DOHH2 (cell line): Measurements from ENCODE around the gene HMGXB3.

Experiments used
- H3F3A ChIP-seq: fragments of 200-600 bp; sonication (generic), shearing (Covaris generic); 2 replicates; pipeline ENCODE4 v1.6.0; 2016; ENCODE audit warnings: antibody characterized with exemption, mild to moderate bottlenecking; ENCODE audit not compliant: control insufficient read depth, insufficient read depth
- H3K27ac ChIP-seq: fragments of 200-600 bp; sonication (generic); 2 replicates; pipeline ENCODE4 v1.5.1; 2014; ENCODE audit warnings: low read depth, mild to moderate bottlenecking, low read length, moderate library complexity
- H3K27me3 ChIP-seq: fragments of 200-600 bp; sonication (generic); 2 replicates; pipeline ENCODE4 v1.6.1; 2014; ENCODE audit warnings: mild to moderate bottlenecking, low read length, mixed read lengths; ENCODE audit not compliant: control insufficient read depth
- H3K36me3 ChIP-seq: fragments of 200-600 bp; sonication (generic); 2 replicates; pipeline ENCODE4 v1.6.1; 2014; ENCODE audit warnings: mild to moderate bottlenecking, low read length, moderate library complexity, mixed read lengths; ENCODE audit not compliant: control insufficient read depth
- H3K4me1 ChIP-seq: fragments of 200-600 bp; sonication (generic); 2 replicates; pipeline ENCODE4 v1.6.1; 2014; ENCODE audit warnings: mild to moderate bottlenecking, low read length, mixed read lengths; ENCODE audit not compliant: control insufficient read depth
- H3K4me2 ChIP-seq: fragments of 200-600 bp; sonication (generic); 2 replicates; pipeline ENCODE4 v1.6.0; 2014; ENCODE audit warnings: mild to moderate bottlenecking, low read length, moderate library complexity
- H3K4me3 ChIP-seq: fragments of 200-600 bp; sonication (generic); 2 replicates; pipeline ENCODE4 v1.5.1; 2014; ENCODE audit warnings: mild to moderate bottlenecking, low read length, mixed read lengths
- H3K79me2 ChIP-seq: fragments of 200-600 bp; sonication (generic); 2 replicates; pipeline ENCODE4 v1.6.1; 2014; ENCODE audit warnings: mild to moderate bottlenecking, low read length, mixed read lengths; ENCODE audit not compliant: control insufficient read depth
- H3K9me2 ChIP-seq: fragments of 200-600 bp; sonication (generic); replicated peaks from 2 replicates; pipeline ENCODE4 v1.6.1; 2014; ENCODE audit warnings: mild to moderate bottlenecking, low read length, mixed read lengths; ENCODE audit not compliant: control insufficient read depth
- H3K9me3 ChIP-seq: fragments of 200-600 bp; sonication (generic); 2 replicates; pipeline ENCODE4 v1.6.1; 2014; ENCODE audit warnings: antibody characterized with exemption, low read length, mixed read lengths; ENCODE audit not compliant: control insufficient read depth, insufficient read depth
- H4K20me1 ChIP-seq: fragments of 200-600 bp; sonication (generic); 2 replicates; pipeline ENCODE4 v1.6.0; 2014; ENCODE audit warnings: low read depth, mild to moderate bottlenecking, antibody characterized with exemption, low read length, moderate library complexity; ENCODE audit not compliant: control insufficient read depth, insufficient read depth
- CTCF ChIP-seq: fragments of 200-600 bp; sonication (generic); IDR thresholded peaks from one replicate; pipeline ENCODE4 v1.5.1; 2014; ENCODE audit warnings: antibody characterized with exemption, mild to moderate bottlenecking, low read depth, low read length; ENCODE audit not compliant: poor library complexity, severe bottlenecking
- EZH2phosphoT487 ChIP-seq: fragments of 200-600 bp; sonication (generic); IDR thresholded peaks from 2 replicates; pipeline ENCODE4 v1.6.1; 2017; ENCODE audit warnings: borderline replicate concordance, mild to moderate bottlenecking, antibody characterized with exemption, low read length, moderate library complexity, mixed read lengths

The HMGXB3 gene

DNA sequence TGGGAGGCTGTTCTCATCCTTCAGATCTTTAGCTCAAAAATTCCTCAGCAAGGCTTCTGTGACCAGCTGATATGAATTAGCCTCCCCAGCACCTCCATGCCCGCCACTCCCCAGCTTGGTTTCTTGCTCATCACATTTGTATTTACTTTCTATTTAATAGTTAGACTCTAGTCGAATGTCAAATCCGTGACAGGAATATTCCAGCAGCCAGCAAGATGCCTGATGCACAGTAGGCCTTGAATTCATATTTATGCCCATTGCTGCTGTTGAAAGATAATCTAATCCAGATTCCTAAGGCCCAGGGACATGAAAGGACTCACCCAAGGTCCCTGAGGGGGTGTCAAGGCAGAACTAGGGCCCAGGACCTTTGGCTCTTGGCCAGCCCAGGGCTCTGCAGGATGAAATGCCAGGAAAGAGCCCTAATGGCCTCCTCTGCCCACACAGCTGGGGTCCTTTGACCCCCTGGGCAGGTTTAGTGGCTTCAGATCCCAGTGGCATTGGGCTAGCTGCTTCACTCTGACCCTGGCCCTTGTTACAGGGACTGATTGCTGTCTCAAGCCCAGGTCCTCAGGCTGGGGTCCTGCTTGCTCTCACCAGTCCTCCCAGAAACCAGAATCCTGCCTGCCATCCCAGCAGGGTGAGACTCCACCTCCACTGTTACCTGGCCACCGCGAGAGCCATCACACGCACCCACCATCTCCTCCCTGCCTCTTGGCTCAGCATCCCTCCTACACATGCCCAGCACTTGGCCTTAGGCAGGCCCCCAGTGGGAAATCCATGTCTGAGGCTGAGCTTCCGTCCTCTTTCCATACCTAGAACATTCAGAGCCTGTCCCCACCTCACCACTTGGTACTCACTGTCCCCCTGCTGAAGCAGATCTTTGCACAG is 78.5 kb downstream of the HMGXB3 start:
- Histone ChIP-seq H3K4me2 (no peak overlapping the region), H3K27ac (no peak overlapping the region), H3F3A (no peaks in the 10 kb centered on the region), H4K20me1 (peaks cover 3% of the 10 kb centered on the region; the same call in 1 of the 2 replicates), H3K9me2 (no peaks in the 10 kb centered on the region), H3K27me3 (peaks cover 20% of the 10 kb centered on the region), H3K4me3 (no peak overlapping the region), H3K4me1 (peaks cover 16% of the 10 kb centered on the region), H3K9me3 (no peaks in the 10 kb centered on the region), H3K36me3 (no peaks in the 10 kb centered on the region), H3K79me2 (no peaks in the 10 kb centered on the region)
- no peak for TF ChIP-seq EZH2phosphoT487
- TF ChIP-seq CTCF: no peak

GRCh38 chr5:150079909-150080461 is 79.4 kb downstream of the HMGXB3 start:
- Histone ChIP-seq H3K79me2 (no peaks in the 10 kb centered on the region), H3K4me1 (peaks cover 16% of the 10 kb centered on the region), H3K9me2 (no peaks in the 10 kb centered on the region), H3K4me3 (no peak overlapping the region), H3K4me2 (no peak overlapping the region), H3K9me3 (no peaks in the 10 kb centered on the region), H3K27me3 (peaks cover 15% of the 10 kb centered on the region), H4K20me1 (peaks cover 3% of the 10 kb centered on the region; the same call in 1 of the 2 replicates), H3F3A (no peaks in the 10 kb centered on the region), H3K36me3 (no peaks in the 10 kb centered on the region), H3K27ac (no peak overlapping the region)
- TF ChIP-seq CTCF (no peak), EZH2phosphoT487 (no peak)

DNA sequence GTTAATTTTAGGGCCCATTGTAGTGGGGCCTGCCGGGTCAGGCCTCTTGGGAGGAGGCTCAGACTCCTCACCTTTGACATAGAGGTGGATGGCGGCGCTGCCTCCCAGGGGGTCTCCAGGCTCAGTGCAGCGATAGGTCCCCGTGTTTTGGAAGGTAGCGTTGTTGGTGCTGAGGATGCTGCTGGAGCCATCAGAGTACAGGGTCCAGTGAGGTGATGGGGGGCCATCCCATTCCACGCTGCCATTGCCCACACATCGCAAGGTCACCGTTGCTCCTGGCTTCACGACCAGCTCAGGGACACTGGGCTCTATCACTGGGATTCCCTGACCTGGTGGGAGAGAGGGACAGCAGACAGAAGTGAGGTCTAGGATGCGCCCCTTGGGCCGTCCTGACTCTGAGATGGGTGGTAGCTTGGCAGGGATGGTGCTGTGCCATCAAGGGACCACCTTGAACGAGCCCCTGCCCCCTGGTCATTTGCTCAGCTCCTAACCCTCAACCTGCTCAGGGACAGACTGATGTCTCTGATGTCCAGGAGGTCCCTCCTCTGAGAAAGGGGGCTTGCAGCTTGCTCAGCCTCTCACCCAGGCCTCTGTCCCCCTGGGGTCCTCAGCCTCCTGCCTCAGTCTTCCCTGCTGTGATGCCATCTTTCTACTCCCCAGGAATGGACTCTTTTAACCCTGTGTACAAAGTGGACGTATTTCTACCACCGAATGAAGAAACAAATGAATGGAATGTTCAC is 80.3 kb downstream of the HMGXB3 start:
- Histone ChIP-seq H3K79me2 (no peaks in the 10 kb centered on the region), H3F3A (no peaks in the 10 kb centered on the region), H3K9me3 (no peaks in the 10 kb centered on the region), H3K36me3 (no peaks in the 10 kb centered on the region), H3K4me1 (peaks cover 16% of the 10 kb centered on the region), H3K27me3 (peaks cover 18% of the 10 kb centered on the region), H3K4me2 (no peak overlapping the region), H3K4me3 (no peak overlapping the region), H4K20me1 (peaks cover 3% of the 10 kb centered on the region; the same call in 1 of the 2 replicates), H3K27ac (no peak overlapping the region), H3K9me2 (no peaks in the 10 kb centered on the region)
- TF ChIP-seq EZH2phosphoT487 (no peak), CTCF (no peak)
